GM23338 (cell line): ENCODE data around the gene CABP4. TPM values are rescaled to one million over a fixed set of nuclear protein-coding genes. Genes with fewer than 3 reads are reported as not detected.

Experiments used
- ATAC-seq: fragments of 200-7000 bp; cut with Tn5 transposase; 3 replicates; pipeline ENCODE4 v1.9.1; 2020
- DNase-seq: peaks from one replicate; pipeline ENCODE4 v3.0.0-alpha.2; 2015; ENCODE audit warnings: low spot score
- H2AFZ ChIP-seq: fragments of 200-600 bp; sonication (generic); 2 replicates; pipeline ENCODE4 v1.8.0; 2016; ENCODE audit warnings: antibody characterized with exemption, mild to moderate bottlenecking, moderate library complexity
- H3F3A ChIP-seq: fragments of 200-600 bp; sonication (generic); replicated peaks from 2 replicates; pipeline ENCODE4 v1.8.0; 2017; ENCODE audit warnings: antibody characterized with exemption, mixed run types, low read depth
- H3K27ac ChIP-seq: fragments of 200-600 bp; sonication (generic); 2 replicates; pipeline ENCODE4 v1.6.1; 2016; ENCODE audit warnings: low read depth
- H3K27me3 ChIP-seq: fragments of 200-600 bp; sonication (generic); 2 replicates; pipeline ENCODE4 v1.8.0; 2016; ENCODE audit warnings: mild to moderate bottlenecking, mixed run types, moderate library complexity; ENCODE audit not compliant: insufficient read depth
- H3K36me3 ChIP-seq: fragments of 200-600 bp; sonication (generic); 2 replicates; pipeline ENCODE4 v1.8.0; 2016; ENCODE audit warnings: mild to moderate bottlenecking; ENCODE audit not compliant: insufficient read depth
- H3K4me1 ChIP-seq: fragments of 200-600 bp; sonication (generic); 2 replicates; pipeline ENCODE4 v1.8.0; 2016; ENCODE audit warnings: mild to moderate bottlenecking, moderate library complexity; ENCODE audit not compliant: insufficient read depth
- H3K4me2 ChIP-seq: fragments of 200-600 bp; sonication (generic); 2 replicates; pipeline ENCODE4 v1.7.1; 2017; ENCODE audit warnings: mixed run types
- H3K4me3 ChIP-seq: fragments of 200-600 bp; sonication (generic); 2 replicates; pipeline ENCODE4 v1.6.1; 2016; ENCODE audit warnings: mixed run types
- H3K79me2 ChIP-seq: fragments of 200-600 bp; sonication (generic); replicated peaks from 2 replicates; pipeline ENCODE4 v1.8.0; 2017; ENCODE audit warnings: mild to moderate bottlenecking; ENCODE audit not compliant: insufficient read depth
- H3K9me2 ChIP-seq: fragments of 200-600 bp; sonication (generic); 2 replicates; pipeline ENCODE4 v1.8.0; 2017; ENCODE audit not compliant: insufficient read depth
- H4K20me1 ChIP-seq: fragments of 200-600 bp; sonication (generic); replicated peaks from 2 replicates; pipeline ENCODE4 v1.8.0; 2017; ENCODE audit warnings: mild to moderate bottlenecking; ENCODE audit not compliant: insufficient read depth
- H3K27ac Mint-ChIP-seq: 2 replicates; pipeline ENCODE4 v1.8.0; 2020; ENCODE audit warnings: inconsistent platforms, mild to moderate bottlenecking, moderate library complexity, mixed read lengths
- H3K27me3 Mint-ChIP-seq: 3 replicates; pipeline ENCODE4 v1.8.0; 2022; ENCODE audit warnings: low read depth, mild to moderate bottlenecking, moderate library complexity, mixed read lengths, inconsistent platforms; ENCODE audit not compliant: insufficient read depth, poor library complexity
- H3K36me3 Mint-ChIP-seq: 3 replicates; pipeline ENCODE4 v1.8.0; 2021; ENCODE audit warnings: low read depth, mild to moderate bottlenecking, inconsistent platforms, moderate library complexity, mixed read lengths
- H3K4me1 Mint-ChIP-seq: 3 replicates; pipeline ENCODE4 v1.8.0; 2020; ENCODE audit warnings: mild to moderate bottlenecking, inconsistent platforms, mixed read lengths
- H3K4me3 Mint-ChIP-seq: 3 replicates; pipeline ENCODE4 v1.8.0; 2021; ENCODE audit warnings: moderate library complexity, mild to moderate bottlenecking, inconsistent platforms, mixed read lengths
- H3K9me3 Mint-ChIP-seq: 3 replicates; pipeline ENCODE4 v1.8.0; 2020; ENCODE audit warnings: moderate library complexity, mild to moderate bottlenecking, inconsistent platforms, mixed read lengths
- CREB1 ChIP-seq: fragments of 250-450 bp; sonication (Bioruptor Pico); IDR thresholded peaks from 2 replicates; pipeline ENCODE4 v1.5.0; 2020; ENCODE audit warnings: low read depth, mild to moderate bottlenecking, moderate library complexity
- CTCF ChIP-seq, 2 experiments: fragments of 200-600 bp in 1 of 2; sonication (generic) in 1 of 2; conservative IDR thresholded peaks; 2 replicates each; pipeline versions ENCODE4 v1.5.1 to v1.6.1; 2016 to 2017; ENCODE audit warnings: antibody characterized with exemption in 2 of 2, low read depth in 2 of 2, mild to moderate bottlenecking in 2 of 2, moderate library complexity in 1 of 2
- ETS1 ChIP-seq: IDR thresholded peaks from 2 replicates; pipeline ENCODE4 v1.6.1; 2016; ENCODE audit warnings: antibody characterized with exemption
- EZH2 ChIP-seq: fragments of 200-600 bp; sonication (generic); IDR thresholded peaks from one replicate; pipeline ENCODE4 v1.8.0; 2017; ENCODE audit warnings: antibody characterized with exemption, mild to moderate bottlenecking, low read depth; ENCODE audit not compliant: unreplicated experiment
- JUNB ChIP-seq: IDR thresholded peaks from one replicate; pipeline ENCODE4 v1.6.1; 2016; ENCODE audit warnings: antibody characterized with exemption; ENCODE audit not compliant: unreplicated experiment
- NANOG ChIP-seq: IDR thresholded peaks from 2 replicates; pipeline ENCODE4 v1.6.1; 2016; ENCODE audit warnings: antibody characterized with exemption, borderline replicate concordance
- REST ChIP-seq: IDR thresholded peaks from one replicate; pipeline ENCODE4 v1.6.1; 2018; ENCODE audit warnings: antibody characterized with exemption; ENCODE audit not compliant: unreplicated experiment
- STAT1 ChIP-seq: IDR thresholded peaks from one replicate; pipeline ENCODE4 v1.6.1; 2016; ENCODE audit warnings: antibody characterized with exemption; ENCODE audit not compliant: unreplicated experiment
- ZNF114 ChIP-seq: fragments of 250-450 bp; sonication (Bioruptor Pico); IDR thresholded peaks from 2 replicates; pipeline ENCODE4 v1.5.0; 2020; ENCODE audit warnings: mild to moderate bottlenecking, moderate library complexity
- ZNF331 ChIP-seq: fragments of 250-450 bp; sonication (Bioruptor Pico); IDR thresholded peaks from 2 replicates; pipeline ENCODE4 v1.5.0; 2020; ENCODE audit warnings: low read depth, mild to moderate bottlenecking, moderate library complexity
- ZNF462 ChIP-seq: fragments of 250-450 bp; sonication (Bioruptor Pico); IDR thresholded peaks from 2 replicates; pipeline ENCODE4 v1.5.0; 2020; ENCODE audit warnings: mild to moderate bottlenecking, moderate library complexity
- polyA plus RNA-seq: library from polyadenylated mRNA; unstranded; fragments of >200 nt; fragmentation: Nextera tagmentation; extraction: Ambion mirVana; gene quantifications from 2 replicates; pipeline ENCODE4 v1.2.1, GENCODE V29; 2016
- total RNA-seq: library from RNA; depleted of rRNA; stranded (reverse); fragments of >200 nt; shearing (Covaris generic); gene quantifications from 2 replicates; pipeline ENCODE4 v1.2.3, GENCODE V29; 2014

Gene CABP4
- total and polyA plus RNA-seq, 2 experiments from 2014 or later, result 0.28 TPM; not detected in 1

GRCh38 chr11:67413266-67413849 is 41.8 kb upstream of the CABP4 start:
- ATAC-seq, result no peak
- Histone ChIP-seq H3F3A (no peaks in the 10 kb centered on the region), H3K27me3 (peaks cover 11% of the 10 kb centered on the region; the same call in 1 of the 2 replicates), H3K4me3 (no peak overlapping the region), H3K9me2 (no peaks in the 10 kb centered on the region), H3K4me2 (no peak overlapping the region), H3K36me3 (no peaks in the 10 kb centered on the region), H3K79me2 (no peaks in the 10 kb centered on the region), H2AFZ (no peak overlapping the region), H3K27ac (no peak overlapping the region), H3K4me1 (peaks cover 15% of the 10 kb centered on the region; the same call in 1 of the 2 replicates), H4K20me1 (no peaks in the 10 kb centered on the region)
- no peak for TF ChIP-seq CTCF (conservative IDR thresholded peaks at IDR 0.05; ENCODE audit: low read depth in 2 of 2)
- no peak for TF ChIP-seq STAT1
- TF ChIP-seq ZNF331 (CRISPR knock-in tag), result no peak
- no peak for TF ChIP-seq ETS1
- TF ChIP-seq JUNB, result no peak
- TF ChIP-seq ZNF114, result no peak
- TF ChIP-seq REST, result no peak
- TF ChIP-seq NANOG, result no peak
- TF ChIP-seq EZH2, result no peak
- TF ChIP-seq ZNF462, result no peak
- TF ChIP-seq CREB1 (CRISPR knock-in tag), result no peak
- Mint-ChIP-seq H3K4me3 (no peak overlapping the region), H3K9me3 (no peaks in the 10 kb centered on the region), H3K4me1 (peaks cover 26% of the 10 kb centered on the region), H3K27ac (no peak overlapping the region; the same call in 1 of the 2 replicates), H3K36me3 (no peaks in the 10 kb centered on the region), H3K27me3 (peaks cover 25% of the 10 kb centered on the region)
- no peak for DNase-seq
